Natural killer cell (primary cell): ENCODE measurements around the gene ADAM17. TPM values are rescaled to one million over a fixed set of nuclear protein-coding genes. Genes with fewer than 3 reads are reported as not detected.
A peak's percentile ranks its signal among the peaks of the same experiment; 100 is the strongest.

Source experiments
- ATAC-seq, 3 donors: fragments of 150-1000 bp in 2 of 3; fragments of 200-7000 bp in 1 of 3; cut with Tn5 transposase; 1 replicate in 1 of 3; 2 replicates in 2 of 3; pipeline ENCODE4 v1.10.0; 2021; ENCODE audit warnings: mild to moderate bottlenecking in 2 of 3, moderate library complexity in 2 of 3
- DNase-seq, 2 donors: peaks; one replicate each; pipeline versions ENCODE4 v3.0.0 to v3.0.0-alpha.2; 2013 to 2021; ENCODE audit warnings: mixed read lengths in 1 of 2
- H3K27ac ChIP-seq: one replicate; pipeline ENCODE4 v1.5.1; 2013; ENCODE audit warnings: mild to moderate bottlenecking, low read length
- H3K27me3 ChIP-seq: one replicate; pipeline ENCODE4 v1.6.1; 2013; ENCODE audit warnings: low read length; ENCODE audit not compliant: control insufficient read depth, insufficient read depth
- H3K36me3 ChIP-seq: one replicate; pipeline ENCODE4 v1.6.1; 2013; ENCODE audit warnings: low read length; ENCODE audit not compliant: control insufficient read depth, insufficient read depth
- H3K4me1 ChIP-seq: one replicate; pipeline ENCODE4 v1.6.1; 2013; ENCODE audit warnings: low read length; ENCODE audit not compliant: control insufficient read depth, insufficient read depth
- H3K4me3 ChIP-seq: one replicate; pipeline ENCODE4 v1.5.1; 2013; ENCODE audit warnings: low read length
- H3K9me3 ChIP-seq: one replicate; pipeline ENCODE4 v1.6.1; 2013; ENCODE audit warnings: low read length; ENCODE audit not compliant: control insufficient read depth, insufficient read depth
- H3K27ac Mint-ChIP-seq, 2 donors: one replicate each; pipeline ENCODE4 v1.8.0; 2022; ENCODE audit warnings: mild to moderate bottlenecking in 2 of 2, mixed read lengths in 2 of 2, moderate library complexity in 1 of 2
- H3K27me3 Mint-ChIP-seq, 2 donors: one replicate each; pipeline ENCODE4 v1.8.0; 2022; ENCODE audit warnings: low read depth in 2 of 2, mixed read lengths in 2 of 2
- H3K36me3 Mint-ChIP-seq: one replicate; pipeline ENCODE4 v1.8.0; 2022; ENCODE audit warnings: mixed read lengths
- H3K4me1 Mint-ChIP-seq, 2 donors: one replicate each; pipeline ENCODE4 v1.8.0; 2022; ENCODE audit warnings: mixed read lengths in 2 of 2
- H3K4me3 Mint-ChIP-seq: one replicate; pipeline ENCODE4 v1.8.0; 2022; ENCODE audit warnings: mild to moderate bottlenecking, moderate library complexity, mixed read lengths
- H3K9me3 Mint-ChIP-seq, 2 donors: one replicate each; pipeline ENCODE4 v1.8.0; 2022; ENCODE audit warnings: mixed read lengths in 2 of 2
- CTCF ChIP-seq: fragments of 200-600 bp; IDR thresholded peaks from one replicate; pipeline ENCODE4 v1.8.0; 2022; ENCODE audit warnings: antibody characterized with exemption
- WGBS: methylation state at CpG from one replicate; pipeline ENCODE4 v1.1.7; 2013; ENCODE audit warnings: missing lambda C conversion rate; ENCODE audit not compliant: insufficient coverage; 5-methylcytosine and 5-hydroxymethylcytosine counted together
- intact Hi-C: fragments of 100-400 bp; cut with micrococcal nuclease; formaldehyde crosslinking; loops from one replicate; pipeline ENCODE4 v1.14.2; 2022
- total RNA-seq, 4 donors: library from RNA; stranded (reverse); fragments of 120-200 nt in 1 of 4; gene quantifications; one replicate each; pipeline versions ENCODE4 v1.2.3 to v1.2.4, GENCODE V29; 2013 to 2022

ADAM17 gene
- total RNA-seq, 3 donors from 2014 or later (not counting 1 experiment from before 2014, with no cell fraction given), result 44.0 to 53.8 (median 46.8) TPM

GRCh38 chr2:9493478-9493877, 62.2 kb downstream of the ADAM17 start:
- intact Hi-C loops, result no loop called here
- Mint-ChIP-seq H3K27ac (peak overlapping the region; percentile 7 to 15), H3K36me3 (peaks cover 16% of the 10 kb centered on the region)

GRCh38 chr2:9492927-9493326, 62.7 kb downstream of the ADAM17 start:
- no peak overlapping the region for H3K4me3 Mint-ChIP-seq
- Histone ChIP-seq H3K27me3 (no peaks in the 10 kb centered on the region), H3K36me3 (peaks cover 87% of the 10 kb centered on the region), H3K27ac (no peak overlapping the region), H3K4me1 (no peaks in the 10 kb centered on the region), H3K9me3 (no peaks in the 10 kb centered on the region), H3K4me3 (no peak overlapping the region)
- H3K27me3 Mint-ChIP-seq, result no peaks in the 10 kb centered on the region
- intact Hi-C loops, result no loop called here
- no peak for ATAC-seq
- no peak for TF ChIP-seq CTCF
- H3K36me3 Mint-ChIP-seq, result peaks cover 16% of the 10 kb centered on the region
- H3K9me3 Mint-ChIP-seq, result no peaks in the 10 kb centered on the region
- WGBS, result 94% methylated on average over 2 of the region's 2 CpGs
- peaks cover 0 to 7% of the 10 kb centered on the region in 2 donors for H3K4me1 Mint-ChIP-seq
- H3K27ac Mint-ChIP-seq, result peak overlapping the region; percentile 7 to 15
- DNase-seq, result no peak

More at GRCh38 chr2:9493478-9493877, 62.2 kb downstream of the ADAM17 start:
- Mint-ChIP-seq H3K9me3 (no peaks in the 10 kb centered on the region), H3K4me1 (peaks cover 0 to 7% of the 10 kb centered on the region in 2 donors), H3K27me3 (no peaks in the 10 kb centered on the region), H3K4me3 (no peak overlapping the region)
- H3K4me3 ChIP-seq, result no peak overlapping the region
- DNase-seq, result no peak
- TF ChIP-seq CTCF, result no peak
- H3K27ac ChIP-seq, result no peak overlapping the region
- no peaks in the 10 kb centered on the region for H3K9me3 ChIP-seq
- H3K4me1 ChIP-seq, result no peaks in the 10 kb centered on the region
- WGBS, result 82% methylated on average over 3 of the region's 3 CpGs
- H3K27me3 ChIP-seq, result no peaks in the 10 kb centered on the region
- ATAC-seq, result no peak
- peaks cover 86% of the 10 kb centered on the region for H3K36me3 ChIP-seq

GRCh38 chr2:9490789-9491188, 64.8 kb downstream of the ADAM17 start:
- Histone ChIP-seq H3K4me3 (no peak overlapping the region), H3K27ac (no peak overlapping the region), H3K36me3 (peaks cover 90% of the 10 kb centered on the region), H3K27me3 (no peaks in the 10 kb centered on the region), H3K9me3 (no peaks in the 10 kb centered on the region), H3K4me1 (no peaks in the 10 kb centered on the region)
- Mint-ChIP-seq H3K4me1 (peaks cover 0 to 7% of the 10 kb centered on the region in 2 donors), H3K4me3 (no peak overlapping the region), H3K27ac (peak overlapping the region; percentile 45 to 58), H3K9me3 (no peaks in the 10 kb centered on the region), H3K36me3 (peaks cover 9% of the 10 kb centered on the region), H3K27me3 (no peaks in the 10 kb centered on the region)
- no peak for DNase-seq
- intact Hi-C loops, result no loop called here
- WGBS, result 96% methylated on average over 2 of the region's 2 CpGs
- no peak for ATAC-seq
- no peak for TF ChIP-seq CTCF
